ENCODE results near the gene UPK3A.

- TF ChIP-seq POLR2AphosphoS5 (IDR thresholded peaks at IDR 0.05) (no peak), CTCF (IDR thresholded peaks at IDR 0.05) (no peak)
Measured at GRCh38 chr22:45298934-45299505, 14.3 kb downstream of the UPK3A start.
